ENCODE measurements around the gene ATF7IP2. TPM values are rescaled to one million over a fixed set of nuclear protein-coding genes. Genes with fewer than 3 reads are reported as not detected.

The ATF7IP2 gene
- total RNA-seq, 1 experiment from 2014 or later, result 7.4 TPM

GRCh38 chr16:10371592-10371991 lies 14.3 kb upstream of the ATF7IP2 start (continued):
- TF ChIP-seq, protein P1, sequence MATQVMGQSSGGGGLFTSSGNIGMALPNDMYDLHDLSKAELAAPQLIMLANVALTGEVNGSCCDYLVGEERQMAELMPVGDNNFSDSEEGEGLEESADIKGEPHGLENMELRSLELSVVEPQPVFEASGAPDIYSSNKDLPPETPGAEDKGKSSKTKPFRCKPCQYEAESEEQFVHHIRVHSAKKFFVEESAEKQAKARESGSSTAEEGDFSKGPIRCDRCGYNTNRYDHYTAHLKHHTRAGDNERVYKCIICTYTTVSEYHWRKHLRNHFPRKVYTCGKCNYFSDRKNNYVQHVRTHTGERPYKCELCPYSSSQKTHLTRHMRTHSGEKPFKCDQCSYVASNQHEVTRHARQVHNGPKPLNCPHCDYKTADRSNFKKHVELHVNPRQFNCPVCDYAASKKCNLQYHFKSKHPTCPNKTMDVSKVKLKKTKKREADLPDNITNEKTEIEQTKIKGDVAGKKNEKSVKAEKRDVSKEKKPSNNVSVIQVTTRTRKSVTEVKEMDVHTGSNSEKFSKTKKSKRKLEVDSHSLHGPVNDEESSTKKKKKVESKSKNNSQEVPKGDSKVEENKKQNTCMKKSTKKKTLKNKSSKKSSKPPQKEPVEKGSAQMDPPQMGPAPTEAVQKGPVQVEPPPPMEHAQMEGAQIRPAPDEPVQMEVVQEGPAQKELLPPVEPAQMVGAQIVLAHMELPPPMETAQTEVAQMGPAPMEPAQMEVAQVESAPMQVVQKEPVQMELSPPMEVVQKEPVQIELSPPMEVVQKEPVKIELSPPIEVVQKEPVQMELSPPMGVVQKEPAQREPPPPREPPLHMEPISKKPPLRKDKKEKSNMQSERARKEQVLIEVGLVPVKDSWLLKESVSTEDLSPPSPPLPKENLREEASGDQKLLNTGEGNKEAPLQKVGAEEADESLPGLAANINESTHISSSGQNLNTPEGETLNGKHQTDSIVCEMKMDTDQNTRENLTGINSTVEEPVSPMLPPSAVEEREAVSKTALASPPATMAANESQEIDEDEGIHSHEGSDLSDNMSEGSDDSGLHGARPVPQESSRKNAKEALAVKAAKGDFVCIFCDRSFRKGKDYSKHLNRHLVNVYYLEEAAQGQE (IDR thresholded peaks at IDR 0.05; ENCODE audit: low read depth), result no peak
- TF ChIP-seq TCF7L2 (IDR thresholded peaks at IDR 0.05; ENCODE audit: borderline replicate concordance, extremely low read depth, insufficient read depth, insufficient read length) (no peak), JUND (IDR thresholded peaks at IDR 0.05) (no peak), SRF (IDR thresholded peaks at IDR 0.05; ENCODE audit: low read depth) (no peak)

GRCh38 chr16:10373556-10373955 lies 12.3 kb upstream of the ATF7IP2 start:
- no peak for TF ChIP-seq POLR2A (IDR thresholded peaks at IDR 0.05; ENCODE audit: borderline replicate concordance, extremely low read depth, insufficient read depth, insufficient read length)
- no peak for TF ChIP-seq SIN3A (IDR thresholded peaks at IDR 0.05; ENCODE audit: low read depth)
- TF ChIP-seq, protein P2, sequence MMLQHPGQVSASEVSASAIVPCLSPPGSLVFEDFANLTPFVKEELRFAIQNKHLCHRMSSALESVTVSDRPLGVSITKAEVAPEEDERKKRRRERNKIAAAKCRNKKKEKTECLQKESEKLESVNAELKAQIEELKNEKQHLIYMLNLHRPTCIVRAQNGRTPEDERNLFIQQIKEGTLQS (IDR thresholded peaks at IDR 0.05), result no peak
- TF ChIP-seq, protein P3, sequence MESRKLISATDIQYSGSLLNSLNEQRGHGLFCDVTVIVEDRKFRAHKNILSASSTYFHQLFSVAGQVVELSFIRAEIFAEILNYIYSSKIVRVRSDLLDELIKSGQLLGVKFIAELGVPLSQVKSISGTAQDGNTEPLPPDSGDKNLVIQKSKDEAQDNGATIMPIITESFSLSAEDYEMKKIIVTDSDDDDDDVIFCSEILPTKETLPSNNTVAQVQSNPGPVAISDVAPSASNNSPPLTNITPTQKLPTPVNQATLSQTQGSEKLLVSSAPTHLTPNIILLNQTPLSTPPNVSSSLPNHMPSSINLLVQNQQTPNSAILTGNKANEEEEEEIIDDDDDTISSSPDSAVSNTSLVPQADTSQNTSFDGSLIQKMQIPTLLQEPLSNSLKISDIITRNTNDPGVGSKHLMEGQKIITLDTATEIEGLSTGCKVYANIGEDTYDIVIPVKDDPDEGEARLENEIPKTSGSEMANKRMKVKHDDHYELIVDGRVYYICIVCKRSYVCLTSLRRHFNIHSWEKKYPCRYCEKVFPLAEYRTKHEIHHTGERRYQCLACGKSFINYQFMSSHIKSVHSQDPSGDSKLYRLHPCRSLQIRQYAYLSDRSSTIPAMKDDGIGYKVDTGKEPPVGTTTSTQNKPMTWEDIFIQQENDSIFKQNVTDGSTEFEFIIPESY (IDR thresholded peaks at IDR 0.05; ENCODE audit: extremely low read depth, insufficient replicate concordance, low read length), result no peak
- TF ChIP-seq SP1 (IDR thresholded peaks at IDR 0.05; ENCODE audit: low read depth), result no peak
- H3K4me1 ChIP-seq (ENCODE audit: control insufficient read depth in 1 of 2, insufficient read depth in 2 of 2, low read length in 2 of 2), result no peaks in the 10 kb centered on the region
- ChIA-PET POLR2A (no interaction called here), RAD21 (ENCODE audit: low non-redundant PET in 1 of 2, low total read pairs in 2 of 2, uncharacterized antibody in 2 of 2, unreplicated experiment in 2 of 2) (no interaction called here), CTCF (no interaction called here)
- DNase-seq (ENCODE audit: low read depth, low spot score) (no peak), ATAC-seq (no peak)
- H3K79me2 ChIP-seq (ENCODE audit: insufficient read depth, low read length), result no peaks in the 10 kb centered on the region
- H3K9me3 ChIP-seq (ENCODE audit: control insufficient read depth in 1 of 2, insufficient read depth in 1 of 2, low read depth in 1 of 2, low read length in 2 of 2), result no peaks in the 10 kb centered on the region
- H3K27me3 ChIP-seq (ENCODE audit: insufficient read depth, low read length), result no peaks in the 10 kb centered on the region
- intact Hi-C loops (cut with micrococcal nuclease), result no loop called here
- H3K4me2 ChIP-seq (ENCODE audit: low read length), result no peak overlapping the region
- no TSS peak for BruUV-seq (replicated peaks)
- no peaks in the 10 kb centered on the region for H3K9me2 ChIP-seq (ENCODE audit: insufficient read depth)
- no peak overlapping the region for H3K27ac ChIP-seq (ENCODE audit: low read depth, low read length)
- H3K36me3 ChIP-seq (ENCODE audit: control insufficient read depth in 1 of 2, insufficient read depth in 2 of 2, low read length in 2 of 2), result no peaks in the 10 kb centered on the region
- H3K4me3 ChIP-seq (replicated peaks in 1 of 2; ENCODE audit: low read depth in 1 of 2, low read length in 2 of 2), result no peak overlapping the region
- H2AFZ ChIP-seq (ENCODE audit: low read depth, low read length, poor library complexity, severe bottlenecking), result no peak overlapping the region
- no peak overlapping the region for H3K9ac ChIP-seq (ENCODE audit: low read length)
- H4K20me1 ChIP-seq (ENCODE audit: insufficient read depth), result no peaks in the 10 kb centered on the region
